Lower lobe of right lung (tissue), 2 donors: ENCODE measurements around the gene IRGC. TPM values are rescaled to one million over a fixed set of nuclear protein-coding genes. Genes with fewer than 3 reads are reported as not detected.

Experiments used
- ATAC-seq, 2 donors: fragments of 200-7000 bp; cut with Tn5 transposase; one replicate each; pipeline ENCODE4 v1.9.1; 2020 to 2022; ENCODE audit warnings: mild to moderate bottlenecking in 2 of 2, moderate library complexity in 2 of 2
- DNase-seq: peaks from one replicate; pipeline ENCODE4 v3.0.0-alpha.2; 2020
- H3K27ac ChIP-seq: fragments of 200-600 bp; one replicate; pipeline ENCODE4 v1.8.0; 2022
- H3K27me3 ChIP-seq: fragments of 200-600 bp; one replicate; pipeline ENCODE4 v1.8.0; 2022; ENCODE audit warnings: low read depth
- H3K36me3 ChIP-seq: fragments of 200-600 bp; one replicate; pipeline ENCODE4 v1.8.0; 2022; ENCODE audit warnings: mild to moderate bottlenecking
- H3K4me1 ChIP-seq: fragments of 200-600 bp; one replicate; pipeline ENCODE4 v1.8.0; 2022
- H3K4me3 ChIP-seq: fragments of 200-600 bp; one replicate; pipeline ENCODE4 v1.8.0; 2022; ENCODE audit warnings: mild to moderate bottlenecking
- H3K9me3 ChIP-seq: fragments of 200-600 bp; one replicate; pipeline ENCODE4 v1.8.0; 2022
- CTCF ChIP-seq: fragments of 200-600 bp; IDR thresholded peaks from one replicate; pipeline ENCODE4 v1.8.0; 2022; ENCODE audit warnings: antibody characterized with exemption, mild to moderate bottlenecking
- intact Hi-C: fragments of 100-400 bp; cut with DNase I; formaldehyde crosslinking; loops from one replicate; pipeline ENCODE4 v1.11.0; 2022
- total RNA-seq: library from RNA; stranded (reverse); fragmentation: NEBNext Ultra II Directional; extraction: Animal tissue kit (Norgen Biotek cat#: 25700); gene quantifications from one replicate; pipeline ENCODE4 v1.2.1, GENCODE V29; 2021
- donor health status: DM: no; HTN: yes; CAD: no; lungs with severe emphysema.

IRGC gene
- total RNA-seq, 1 donor from 2014 or later: not detected

- Histone ChIP-seq H3K27ac (peak overlapping the region; percentile 92), H3K4me1 (peaks cover 24% of the 10 kb centered on the region), H3K4me3 (peak overlapping the region; percentile 45), H3K9me3 (peaks cover 6% of the 10 kb centered on the region), H3K36me3 (no peaks in the 10 kb centered on the region), H3K27me3 (peaks cover 5% of the 10 kb centered on the region)
- no peak for TF ChIP-seq CTCF
- intact Hi-C loops: no loop called here
- DNase-seq: peak; percentile 47
- ATAC-seq: peak; percentile 64 to 66
Measured at GRCh38 chr19:43700395-43701000, 15.4 kb upstream of the IRGC start.

- no peak for DNase-seq
- H3K36me3 ChIP-seq: no peaks in the 10 kb centered on the region
- peaks cover 23% of the 10 kb centered on the region for H3K4me1 ChIP-seq
- no peak overlapping the region for H3K27ac ChIP-seq
- no peak for ATAC-seq
- peaks cover 12% of the 10 kb centered on the region for H3K9me3 ChIP-seq
- H3K27me3 ChIP-seq: peaks cover 3% of the 10 kb centered on the region
- intact Hi-C loops: no loop called here
- H3K4me3 ChIP-seq: no peak overlapping the region
- TF ChIP-seq CTCF: no peak
Measured at GRCh38 chr19:43704002-43704705, 11.7 kb upstream of the IRGC start.

GRCh38 chr19:43705729-43706128 lies 10.1 kb upstream of the IRGC start:
- Histone ChIP-seq H3K27ac (no peak overlapping the region), H3K4me3 (no peak overlapping the region), H3K4me1 (peaks cover 7% of the 10 kb centered on the region), H3K27me3 (no peaks in the 10 kb centered on the region), H3K9me3 (peaks cover 12% of the 10 kb centered on the region), H3K36me3 (no peaks in the 10 kb centered on the region)
- intact Hi-C loops: no loop called here
- ATAC-seq (no peak), DNase-seq (no peak)
- TF ChIP-seq CTCF: no peak

GRCh38 chr19:43707158-43707712 lies 8.6 kb upstream of the IRGC start:
- intact Hi-C loops: no loop called here
- no peak overlapping the region for H3K4me3 ChIP-seq

GRCh38 chr19:43708716-43709115 lies 7.2 kb upstream of the IRGC start:
- no peak overlapping the region for H3K4me3 ChIP-seq
- H3K27me3 ChIP-seq: no peaks in the 10 kb centered on the region
- ATAC-seq (no peak), DNase-seq (no peak)
- H3K4me1 ChIP-seq: no peaks in the 10 kb centered on the region
- intact Hi-C loops: no loop called here
- no peaks in the 10 kb centered on the region for H3K36me3 ChIP-seq
- TF ChIP-seq CTCF: no peak
- no peak overlapping the region for H3K27ac ChIP-seq
- H3K9me3 ChIP-seq: peaks cover 12% of the 10 kb centered on the region

More at GRCh38 chr19:43707158-43707712, 8.6 kb upstream of the IRGC start:
- DNase-seq (no peak), ATAC-seq (no peak)
- TF ChIP-seq CTCF: no peak
- no peaks in the 10 kb centered on the region for H3K4me1 ChIP-seq
- no peaks in the 10 kb centered on the region for H3K36me3 ChIP-seq
- no peak overlapping the region for H3K27ac ChIP-seq
- H3K27me3 ChIP-seq: no peaks in the 10 kb centered on the region
- peaks cover 12% of the 10 kb centered on the region for H3K9me3 ChIP-seq
